Osteoblast (primary cell): ENCODE data around the gene DOCK11. TPM values are rescaled to one million over a fixed set of nuclear protein-coding genes. Genes with fewer than 3 reads are reported as not detected.

Experiments used
- DNase-seq: peaks from one replicate; pipeline ENCODE4 v3.0.0; 2011; ENCODE audit warnings: low spot score, mixed read lengths; ENCODE audit not compliant: insufficient read length; ENCODE audit errors: missing footprints
- H2AFZ ChIP-seq: 2 replicates; pipeline ENCODE4 v1.6.0; 2011; ENCODE audit warnings: mild to moderate bottlenecking, low read length
- H3K27ac ChIP-seq: 2 replicates; pipeline ENCODE4 v1.5.1; 2011; ENCODE audit warnings: mild to moderate bottlenecking, low read depth, low read length, moderate library complexity
- H3K27me3 ChIP-seq: 2 replicates; pipeline ENCODE4 v1.6.0; 2012; ENCODE audit warnings: mild to moderate bottlenecking, control low read depth, inconsistent platforms, low read length, moderate library complexity; ENCODE audit not compliant: insufficient read depth
- H3K36me3 ChIP-seq: 2 replicates; pipeline ENCODE4 v1.5.1; 2011; ENCODE audit warnings: mild to moderate bottlenecking, low read length, control low read depth, moderate library complexity; ENCODE audit not compliant: insufficient read depth
- H3K4me1 ChIP-seq: 2 replicates; pipeline ENCODE4 v1.5.1; 2011; ENCODE audit warnings: mild to moderate bottlenecking, low read length, control low read depth, moderate library complexity; ENCODE audit not compliant: insufficient read depth
- H3K4me2 ChIP-seq: 2 replicates; pipeline ENCODE4 v1.6.0; 2011; ENCODE audit warnings: mild to moderate bottlenecking, low read length; ENCODE audit not compliant: insufficient read depth
- H3K4me3 ChIP-seq: fragments of 200-600 bp; sonication (generic); 3 replicates; pipeline ENCODE4 v1.5.1; 2012; ENCODE audit warnings: mild to moderate bottlenecking, low read length, inconsistent platforms; ENCODE audit not compliant: insufficient read depth
- H3K79me2 ChIP-seq: 2 replicates; pipeline ENCODE4 v1.6.0; 2012; ENCODE audit warnings: mild to moderate bottlenecking, low read length, control low read depth, inconsistent platforms; ENCODE audit not compliant: insufficient read depth
- H3K9me3 ChIP-seq: 2 replicates; pipeline ENCODE4 v1.5.1; 2011; ENCODE audit warnings: low read depth, low read length, control low read depth
- H4K20me1 ChIP-seq: 2 replicates; pipeline ENCODE4 v1.6.0; 2012; ENCODE audit warnings: mild to moderate bottlenecking, low read length, control low read depth; ENCODE audit not compliant: insufficient read depth
- CTCF ChIP-seq: IDR thresholded peaks from 2 replicates; pipeline ENCODE4 v1.5.1; 2011; ENCODE audit warnings: mild to moderate bottlenecking, low read depth, low read length, moderate library complexity; ENCODE audit errors: extremely low read depth
- total RNA-seq: library from RNA; depleted of rRNA; stranded (reverse); fragments of >200 nt; gene quantifications from 2 replicates; pipeline ENCODE4 v1.2.3, GENCODE V29; 2012

DOCK11 gene
- total RNA-seq, 1 donor = 26.4 TPM

- TF ChIP-seq CTCF = no peak
- Histone ChIP-seq H3K27ac (no peak overlapping the region), H3K4me3 (no peak overlapping the region), H3K4me2 (no peak overlapping the region), H3K27me3 (no peaks in the 10 kb centered on the region), H3K9me3 (no peaks in the 10 kb centered on the region), H2AFZ (no peak overlapping the region), H3K79me2 (no peaks in the 10 kb centered on the region), H4K20me1 (no peaks in the 10 kb centered on the region), H3K4me1 (peaks cover 29% of the 10 kb centered on the region), H3K36me3 (no peaks in the 10 kb centered on the region)
- DNase-seq = no peak
Measured at GRCh38 chrX:118525174-118525730, 29.6 kb downstream of the DOCK11 start.

DNA sequence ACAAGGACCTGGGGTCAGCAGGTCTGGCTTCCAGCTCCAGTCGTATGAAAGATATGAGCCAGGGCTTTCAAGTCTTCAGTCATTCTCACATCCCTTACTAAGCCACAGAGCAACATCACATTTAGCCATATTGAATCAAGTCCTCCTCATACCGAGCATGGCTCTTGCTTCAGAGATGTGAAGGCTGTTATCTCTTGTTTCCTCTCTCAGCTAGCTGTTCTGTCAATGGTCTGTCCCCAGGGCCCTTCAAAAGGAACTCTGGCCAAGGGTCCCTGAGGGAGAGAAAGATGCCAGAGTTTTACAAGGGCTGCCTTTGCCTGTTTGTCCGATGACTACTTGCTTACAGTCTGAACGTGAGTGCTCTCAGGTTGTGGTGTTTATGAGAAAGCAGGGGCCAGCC, 30.5 kb downstream of the DOCK11 start:
- peak overlapping the region; percentile 29 for H2AFZ ChIP-seq
- H3K4me3 ChIP-seq = no peak overlapping the region
- no peak overlapping the region for H3K4me2 ChIP-seq
- no peaks in the 10 kb centered on the region for H3K79me2 ChIP-seq
- peaks cover 27% of the 10 kb centered on the region for H3K4me1 ChIP-seq
- H3K27ac ChIP-seq = peak overlapping the region; percentile 29
- H3K9me3 ChIP-seq = no peaks in the 10 kb centered on the region
- H3K27me3 ChIP-seq = no peaks in the 10 kb centered on the region
- no peak for TF ChIP-seq CTCF
- no peaks in the 10 kb centered on the region for H3K36me3 ChIP-seq
- H4K20me1 ChIP-seq = no peaks in the 10 kb centered on the region
- no peak for DNase-seq

DNA sequence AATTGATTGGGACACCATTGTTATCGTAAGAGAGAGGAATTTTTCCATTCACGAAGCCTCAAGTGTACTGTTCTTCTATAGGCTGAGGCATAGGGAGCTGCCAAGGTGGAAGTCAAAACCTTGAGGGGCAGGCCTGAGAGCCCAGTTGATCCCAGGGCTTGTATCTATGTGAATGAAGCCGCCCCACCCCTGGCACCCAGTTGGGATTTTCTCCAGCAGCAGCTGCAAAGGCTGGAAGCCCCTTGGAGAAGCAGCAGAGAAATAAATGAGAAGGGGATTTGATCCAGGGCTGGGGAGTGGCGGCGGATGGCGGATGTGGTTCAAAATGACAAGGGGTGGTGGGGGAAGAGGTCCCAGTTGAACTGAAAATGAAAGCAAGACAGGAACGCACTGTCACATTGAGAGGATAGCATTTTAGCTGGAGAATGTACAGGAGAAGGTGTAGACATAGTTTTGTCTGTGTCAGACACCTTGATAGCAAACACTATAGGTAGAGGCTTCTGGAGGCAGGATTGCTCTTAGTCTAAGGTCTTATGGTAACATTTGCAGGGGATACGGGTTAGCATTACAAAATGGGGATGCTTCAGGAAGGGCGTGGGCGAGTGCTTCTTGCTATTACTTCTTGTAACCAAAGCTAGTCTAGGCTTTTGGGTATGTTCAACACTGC, 32.6 kb downstream of the DOCK11 start:
- peaks cover 14% of the 10 kb centered on the region for H3K4me1 ChIP-seq
- DNase-seq = no peak
- no peaks in the 10 kb centered on the region for H3K27me3 ChIP-seq
- H3K4me2 ChIP-seq = no peak overlapping the region
- H2AFZ ChIP-seq = no peak overlapping the region
- H3K9me3 ChIP-seq = no peaks in the 10 kb centered on the region
- H3K27ac ChIP-seq = no peak overlapping the region
- H3K36me3 ChIP-seq = no peaks in the 10 kb centered on the region
- no peak overlapping the region for H3K4me3 ChIP-seq
- H3K79me2 ChIP-seq = no peaks in the 10 kb centered on the region
- no peaks in the 10 kb centered on the region for H4K20me1 ChIP-seq
- TF ChIP-seq CTCF = no peak

DNA sequence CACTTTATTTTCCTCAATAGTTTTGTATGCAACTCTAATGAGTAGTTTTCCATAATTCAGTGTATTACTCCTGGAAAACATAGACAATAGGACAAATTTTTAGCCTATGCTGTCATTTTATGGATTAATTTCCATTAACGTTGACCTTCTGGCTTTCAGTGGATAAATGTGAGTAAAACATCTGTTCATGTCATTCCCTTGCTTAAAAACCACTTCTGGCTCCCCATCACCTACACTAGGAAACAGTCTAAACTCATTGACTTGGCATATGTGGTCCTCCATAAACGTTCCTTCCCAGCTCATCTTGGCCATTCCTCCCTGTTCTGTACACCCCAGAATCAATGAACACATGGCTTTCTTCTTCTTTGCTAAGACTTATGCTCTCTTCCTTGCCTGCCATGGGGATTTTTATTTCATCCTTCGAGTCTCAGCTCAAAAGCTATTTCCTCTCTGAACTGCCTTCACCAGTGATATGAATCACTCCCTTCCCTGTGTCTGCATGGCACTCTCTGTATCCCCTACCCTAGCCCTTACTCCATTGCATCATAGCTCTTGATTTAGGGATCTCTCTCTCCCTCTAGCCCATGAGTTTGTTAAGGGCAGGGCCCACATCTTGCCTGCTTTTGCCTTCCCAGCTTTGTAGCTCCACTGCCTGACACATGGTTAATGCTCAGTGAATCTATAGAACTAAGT, 34.8 kb downstream of the DOCK11 start:
- no peaks in the 10 kb centered on the region for H3K79me2 ChIP-seq
- H3K4me3 ChIP-seq = no peak overlapping the region
- no peak overlapping the region for H3K4me2 ChIP-seq
- TF ChIP-seq CTCF = no peak
- H3K9me3 ChIP-seq = no peaks in the 10 kb centered on the region
- no peak overlapping the region for H2AFZ ChIP-seq
- H3K27ac ChIP-seq = no peak overlapping the region
- H3K4me1 ChIP-seq = peaks cover 21% of the 10 kb centered on the region
- no peaks in the 10 kb centered on the region for H3K36me3 ChIP-seq
- H3K27me3 ChIP-seq = no peaks in the 10 kb centered on the region
- no peaks in the 10 kb centered on the region for H4K20me1 ChIP-seq
- DNase-seq = no peak
